HG03108 (cell line): ENCODE measurements around the gene OR6P1.

Source experiments
- ATAC-seq: cut with Tn5 transposase; IDR thresholded peaks from one replicate; pipeline ENCODE4 v1.9.1; 2021; ENCODE audit warnings: moderate library complexity; ENCODE audit not compliant: unreplicated experiment

OR6P1 gene

GRCh38 chr1:158520021-158520420 lies 50.4 kb downstream of the OR6P1 start:
- ATAC-seq: no peak

- no peak for ATAC-seq
These were observed 53.4 kb downstream of the OR6P1 start for GRCh38 chr1:158516966-158517365.
